Endothelial cell of umbilical vein (primary cell): ENCODE measurements around the gene ASB11.

Experiments
- CTCF ChIP-seq, 2 donors: IDR thresholded peaks; 1 replicate in 1 of 2; 2 replicates in 1 of 2; pipeline ENCODE4 v1.5.1; 2011; ENCODE audit warnings: low read length in 2 of 2, mild to moderate bottlenecking in 2 of 2, moderate library complexity in 2 of 2, control low read depth in 1 of 2, inconsistent platforms in 1 of 2, low read depth in 1 of 2; ENCODE audit not compliant: insufficient read depth in 1 of 2; ENCODE audit errors: extremely low read depth in 1 of 2
- EZH2 ChIP-seq: IDR thresholded peaks from 2 replicates; pipeline ENCODE4 v1.6.1; 2012; ENCODE audit warnings: borderline replicate concordance, low read depth, mild to moderate bottlenecking, moderate library complexity, low read length, inconsistent platforms; ENCODE audit not compliant: severe bottlenecking
- MAX ChIP-seq: IDR thresholded peaks from 2 replicates; pipeline ENCODE4 v1.6.1; 2011; ENCODE audit not compliant: insufficient read depth, insufficient read length
- POLR2A ChIP-seq: IDR thresholded peaks from 2 replicates; pipeline ENCODE4 v1.6.1; 2012; ENCODE audit warnings: low read depth, mild to moderate bottlenecking, control low read depth, low read length

GRCh38 chrX:15240414-15240813, 75.0 kb downstream of the ASB11 start:
- no peak for TF ChIP-seq CTCF (IDR thresholded peaks at IDR 0.05; ENCODE audit: extremely low read depth in 1 of 2, insufficient read depth in 1 of 2, low read depth in 1 of 2, low read length in 2 of 2)
- no peak for TF ChIP-seq EZH2
- no peak for TF ChIP-seq POLR2A
- no peak for TF ChIP-seq MAX
